GM18511 (cell line): ENCODE results near the gene SNRPE.
A peak's percentile ranks its signal among the peaks of the same experiment; 100 is the strongest.
"Not testable (repeated sequence)": the region's sequence is repeated elsewhere in the genome, so short reads cannot be mapped to it uniquely, and the experiment has no call there.

Source experiments
- ATAC-seq: cut with Tn5 transposase; IDR thresholded peaks from one replicate; pipeline ENCODE4 v1.9.1; 2021; ENCODE audit warnings: mild to moderate bottlenecking, moderate library complexity; ENCODE audit not compliant: unreplicated experiment

The SNRPE gene

DNA sequence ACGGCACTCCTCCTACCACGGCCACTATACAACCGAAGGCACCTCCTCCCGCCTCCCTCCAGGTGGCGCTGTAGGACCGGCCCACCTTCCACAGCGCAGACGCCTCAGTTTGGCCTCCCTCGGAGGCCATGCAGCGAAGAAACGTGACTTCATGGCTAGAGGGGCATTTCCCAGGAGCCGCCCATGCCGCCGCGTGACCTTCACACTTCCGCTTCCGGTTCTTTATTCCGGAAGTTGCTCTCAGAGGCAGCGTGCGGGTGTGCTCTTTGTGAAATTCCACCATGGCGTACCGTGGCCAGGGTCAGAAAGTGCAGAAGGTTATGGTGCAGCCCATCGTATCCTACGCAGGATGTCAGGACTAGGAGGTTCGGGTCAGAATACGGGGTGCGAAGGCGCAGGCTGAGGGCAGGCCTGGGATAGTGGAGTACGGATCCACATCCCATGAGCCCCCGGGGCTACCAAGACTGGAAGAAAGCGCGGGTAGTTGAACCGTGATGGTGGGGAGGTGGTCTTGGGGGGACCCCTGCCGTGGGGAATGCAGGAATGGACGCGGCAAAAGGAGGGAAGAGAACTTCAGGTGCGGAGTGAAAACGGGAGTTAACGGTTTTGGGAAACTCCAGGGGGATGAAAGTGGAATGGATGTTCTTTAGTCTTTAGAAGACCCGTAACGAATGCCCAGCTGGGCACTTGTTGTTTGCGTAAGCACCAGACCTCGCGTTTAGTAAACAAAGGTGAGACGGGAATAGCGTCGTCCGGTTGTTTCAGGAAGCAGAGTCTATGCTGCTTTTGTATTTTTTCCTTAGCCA is at the start of gene SNRPE:
Gene SNRPE (plus strand): TSS at position 221 of the 806 bp plus-strand sequence. CDS start 61 bp downstream, at position 282.
- ATAC-seq, result peak; percentile 98

- no peak for ATAC-seq
Measured at GRCh38 chr1:203813581-203814341, 47.6 kb upstream of the SNRPE start.

DNA sequence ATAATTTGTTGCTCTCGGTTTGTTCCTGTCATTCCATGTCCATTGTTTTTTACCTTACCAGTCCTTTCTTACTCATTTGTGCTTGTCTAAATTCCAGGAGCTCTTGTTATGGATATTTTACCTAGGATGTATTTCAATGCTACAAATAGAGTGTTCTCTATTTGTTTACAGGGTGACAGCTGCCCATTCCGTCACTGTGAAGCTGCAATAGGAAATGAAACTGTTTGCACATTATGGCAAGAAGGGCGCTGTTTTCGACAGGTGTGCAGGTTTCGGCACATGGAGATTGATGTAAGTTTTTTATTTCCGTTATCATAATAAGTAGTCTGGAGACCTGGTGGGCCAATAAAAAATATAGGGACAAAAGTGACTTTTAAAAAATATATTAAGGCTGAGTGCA is 43.0 kb upstream of the SNRPE start:
- ATAC-seq, result no peak

DNA sequence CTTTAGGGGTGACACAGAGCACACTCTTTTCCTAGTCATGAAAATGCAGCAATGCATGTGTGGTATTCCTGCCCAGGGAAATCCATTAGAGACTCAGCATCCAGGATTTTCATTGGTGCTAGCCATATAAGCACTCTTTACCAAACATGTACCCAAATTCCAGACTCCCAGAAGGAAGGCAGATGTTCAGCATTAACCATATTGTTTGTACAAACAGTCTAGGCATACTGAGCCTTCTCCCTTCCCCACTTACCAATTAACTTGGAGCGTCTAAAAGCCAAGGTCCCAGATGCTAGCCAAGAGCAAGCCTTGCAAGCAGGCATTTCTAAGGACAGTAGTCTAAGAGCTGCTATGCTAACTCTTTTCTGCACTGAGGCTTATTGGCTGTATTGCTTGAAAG is 38.1 kb upstream of the SNRPE start:
- ATAC-seq, result no peak

- no peak for ATAC-seq
Measured at GRCh38 chr1:203826175-203826574, 35.2 kb upstream of the SNRPE start.

- ATAC-seq, result no peak
Measured at GRCh38 chr1:203828002-203828401, 33.4 kb upstream of the SNRPE start.

DNA sequence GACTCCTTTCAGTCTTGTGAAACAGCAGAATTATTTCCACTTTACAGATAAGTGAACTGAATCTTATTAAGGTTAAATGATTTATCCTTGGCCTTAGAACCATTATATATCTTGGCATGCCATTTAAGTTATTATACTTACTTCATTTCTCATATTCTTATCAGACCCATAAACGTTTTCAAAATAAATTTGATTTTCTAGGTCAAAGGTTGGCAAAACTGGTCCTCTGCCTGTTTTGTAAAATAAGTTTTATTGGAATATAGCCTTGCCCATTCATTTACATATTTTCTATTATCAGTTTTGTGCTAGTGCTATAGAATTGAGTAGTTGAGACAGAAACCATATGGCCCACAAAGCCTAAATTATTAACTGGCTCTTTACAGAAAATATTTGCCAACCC is 32.9 kb upstream of the SNRPE start:
- ATAC-seq, result no peak

DNA sequence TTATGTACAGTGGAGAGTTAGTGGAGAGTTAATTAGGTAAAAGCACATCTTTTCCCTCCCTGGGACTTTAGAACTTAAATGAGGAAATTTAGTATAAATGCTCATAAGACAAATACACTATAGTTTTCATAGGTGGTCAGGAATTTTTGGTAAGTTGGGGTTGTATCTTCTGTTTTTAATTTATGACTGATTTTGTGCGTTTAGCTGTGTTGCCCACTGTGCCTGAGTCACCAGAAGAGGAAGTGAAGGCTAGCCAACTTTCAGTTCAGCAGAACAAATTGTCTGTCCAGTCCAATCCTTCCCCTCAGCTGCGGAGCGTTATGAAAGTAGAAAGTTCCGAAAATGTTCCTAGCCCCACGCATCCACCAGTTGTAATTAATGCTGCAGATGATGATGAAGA is 32.2 kb upstream of the SNRPE start:
- not testable (repeated sequence) for ATAC-seq

- no peak for ATAC-seq
Measured at GRCh38 chr1:203835476-203835875, 25.9 kb upstream of the SNRPE start.

DNA sequence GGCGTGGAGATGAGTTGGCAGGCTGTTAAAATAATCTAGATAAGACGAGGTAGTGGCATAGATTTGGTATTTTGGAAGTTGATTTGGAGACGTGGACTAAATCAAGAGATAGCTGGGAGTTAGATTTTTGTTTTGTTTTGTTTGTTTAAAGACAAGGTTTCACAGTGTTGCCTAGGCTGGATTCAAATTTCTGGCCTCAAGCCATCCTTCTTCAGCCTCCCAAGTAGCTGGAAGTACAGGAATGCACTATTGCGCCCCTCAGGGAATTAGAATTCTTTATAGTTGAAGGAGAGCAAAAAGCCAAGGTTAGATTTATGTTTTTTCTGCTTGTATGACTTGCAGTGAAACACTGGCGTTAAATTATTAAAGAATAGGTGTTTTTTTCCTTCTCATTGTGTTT is 22.3 kb upstream of the SNRPE start:
- ATAC-seq, result no peak

- no peak for ATAC-seq
Measured at GRCh38 chr1:203840208-203840808, 21.1 kb upstream of the SNRPE start.

GRCh38 chr1:203842559-203842876 is 18.9 kb upstream of the SNRPE start:
- no peak for ATAC-seq

GRCh38 chr1:203843435-203843834 is 18.0 kb upstream of the SNRPE start:
- no peak for ATAC-seq

- not testable (repeated sequence) for ATAC-seq
Measured at GRCh38 chr1:203853112-203853511, 8.3 kb upstream of the SNRPE start.

GRCh38 chr1:203858055-203858454 is 3.3 kb upstream of the SNRPE start:
- ATAC-seq, result no peak

GRCh38 chr1:203858975-203859374 is 2.4 kb upstream of the SNRPE start:
- ATAC-seq, result no peak

- no peak for ATAC-seq
Measured at GRCh38 chr1:203860396-203861025, 888 bp upstream of the SNRPE start.

DNA sequence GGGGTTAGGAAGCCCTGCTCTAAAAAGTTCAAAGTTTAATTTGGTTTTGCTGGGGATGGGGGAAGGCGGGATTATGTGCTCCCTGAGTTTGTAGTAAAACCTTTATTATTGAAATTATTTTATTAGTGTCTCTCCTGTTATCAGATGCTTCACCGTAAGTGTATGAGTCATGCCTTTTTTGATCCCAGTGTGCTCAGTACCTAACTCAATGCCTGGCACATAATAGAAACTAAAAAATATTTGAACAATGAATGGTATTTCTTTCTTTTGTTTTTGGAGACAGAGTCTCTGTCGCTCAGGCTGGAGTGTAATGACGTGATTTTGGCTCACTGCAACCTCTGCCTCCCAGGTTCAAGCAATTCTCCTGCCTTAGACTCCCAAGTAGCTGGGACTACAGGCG is 6.4 kb downstream of the SNRPE start:
- no peak for ATAC-seq

DNA sequence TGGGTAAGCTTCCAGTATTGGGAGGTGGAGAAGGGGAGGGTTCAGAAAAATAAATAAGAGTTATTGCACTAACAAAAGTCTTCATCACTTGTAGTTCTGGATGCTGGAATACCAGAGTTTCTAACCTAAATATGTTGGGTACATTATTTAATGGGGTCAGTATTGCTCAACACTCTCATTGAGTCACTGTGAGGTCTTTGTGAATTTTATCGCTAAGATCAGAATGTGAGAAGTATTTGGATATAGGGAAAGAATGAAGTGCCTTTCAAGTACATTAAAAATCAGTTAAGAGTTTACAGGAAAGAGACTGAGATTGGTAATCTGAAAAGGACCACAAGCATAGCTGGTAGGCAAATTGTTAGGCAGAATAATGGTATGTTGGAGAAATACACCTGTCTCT is 8.8 kb downstream of the SNRPE start:
- ATAC-seq, result no peak

GRCh38 chr1:203871114-203871880 is 9.9 kb downstream of the SNRPE start:
- no peak for ATAC-seq

DNA sequence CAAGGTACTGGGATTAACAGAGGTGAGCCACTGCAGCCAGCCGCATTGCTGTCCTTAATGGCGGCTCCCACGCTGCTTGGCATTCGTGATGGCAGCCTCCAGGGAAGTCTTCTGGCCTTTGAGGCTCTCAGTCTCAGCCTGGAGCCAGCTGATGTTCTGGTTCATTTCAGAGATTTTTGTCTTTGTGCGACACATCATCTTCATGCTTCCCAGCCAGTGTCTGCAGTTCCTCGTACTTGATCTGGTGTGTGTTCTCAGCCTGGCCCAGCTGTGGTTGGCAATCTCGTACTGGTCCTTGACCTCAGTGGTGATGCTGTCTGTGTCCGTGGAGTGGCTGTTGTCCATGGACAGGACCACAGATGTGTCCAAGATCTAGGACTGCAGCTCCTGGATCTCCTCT is 11.7 kb downstream of the SNRPE start:
- no peak for ATAC-seq
